Spleen (tissue), 11 donors: Measurements from ENCODE around the gene TMEM135. TPM values are rescaled to one million over a fixed set of nuclear protein-coding genes. Genes with fewer than 3 reads are reported as not detected.

Source experiments
- DNase-seq: peaks from one replicate; pipeline ENCODE4 v3.0.0-alpha.2; 2020
- H3K27ac ChIP-seq, 8 donors: fragments of 200-600 bp; sonication (generic) in 7 of 8; 1 replicate in 4 of 8; 2 replicates in 4 of 8; pipeline versions ENCODE4 v1.5.0 to v1.8.0; 2016 to 2021; ENCODE audit warnings: inconsistent platforms in 4 of 8, mild to moderate bottlenecking in 4 of 8, moderate library complexity in 1 of 8
- H3K27me3 ChIP-seq, 7 donors: fragments of 200-600 bp; sonication (generic) in 6 of 7; replicated peaks in 1 of 7; 1 replicate in 4 of 7; 2 replicates in 3 of 7; pipeline versions ENCODE4 v1.5.0 to v1.8.0; 2016 to 2021; ENCODE audit warnings: inconsistent platforms in 3 of 7, mild to moderate bottlenecking in 1 of 7
- H3K36me3 ChIP-seq, 6 donors: fragments of 200-600 bp; sonication (generic) in 5 of 6; 1 replicate in 4 of 6; 2 replicates in 2 of 6; pipeline versions ENCODE4 v1.5.0 to v1.8.0; 2016 to 2021; ENCODE audit warnings: inconsistent platforms in 2 of 6
- H3K4me1 ChIP-seq, 6 donors: fragments of 200-600 bp; sonication (generic) in 5 of 6; 1 replicate in 3 of 6; 2 replicates in 3 of 6; pipeline versions ENCODE4 v1.5.0 to v1.8.0; 2016 to 2021; ENCODE audit warnings: inconsistent platforms in 3 of 6
- H3K4me3 ChIP-seq, 8 donors: fragments of 200-600 bp; sonication (generic) in 7 of 8; 1 replicate in 4 of 8; 2 replicates in 4 of 8; pipeline versions ENCODE4 v1.5.0 to v1.8.0; 2016 to 2021; ENCODE audit warnings: inconsistent platforms in 4 of 8, mild to moderate bottlenecking in 4 of 8, moderate library complexity in 2 of 8
- H3K9me3 ChIP-seq, 8 donors: fragments of 200-600 bp; sonication (generic) in 7 of 8; 1 replicate in 4 of 8; 2 replicates in 4 of 8; pipeline versions ENCODE4 v1.5.0 to v1.8.0; 2016 to 2021; ENCODE audit warnings: inconsistent platforms in 4 of 8
- CTCF ChIP-seq, 11 experiments: fragments of 200-600 bp in 7 of 11; fragments of 450-650 bp in 4 of 11; sonication (generic) in 4 of 11; IDR thresholded peaks in 8 of 11; conservative IDR thresholded peaks in 3 of 11; 1 replicate in 7 of 11; 2 replicates in 4 of 11; pipeline versions ENCODE4 v1.4.0 to v1.8.0; 2016 to 2021; ENCODE audit warnings: antibody characterized with exemption in 11 of 11, inconsistent platforms in 4 of 11, mild to moderate bottlenecking in 1 of 11
- POLR2A ChIP-seq, 3 donors: fragments of 450-650 bp; IDR thresholded peaks; one replicate each; pipeline ENCODE4 v1.5.1; 2017; ENCODE audit warnings: antibody characterized with exemption in 3 of 3, mild to moderate bottlenecking in 1 of 3
- POLR2AphosphoS5 ChIP-seq, 3 donors: sonication (generic); formaldehyde crosslinking; IDR thresholded peaks; one replicate each; pipeline ENCODE4 v1.5.1; 2017; ENCODE audit warnings: antibody characterized with exemption in 3 of 3
- WGBS, 5 donors: extraction: QIAGEN DNeasy Blood & Tissue Kit in 3 of 5; methylation state at CpG; one replicate each; pipeline versions ENCODE4 v1.1.5 to v1.1.7; 2013 to 2018; 5-methylcytosine and 5-hydroxymethylcytosine counted together
- intact Hi-C: fragments of 100-400 bp; cut with DNase I; formaldehyde crosslinking; loops from one replicate; pipeline ENCODE4 v1.15.0; 2023; ENCODE audit warnings: low total_unique reads
- polyA plus RNA-seq, 3 donors: library from polyadenylated mRNA; stranded (reverse); fragments of 200-250 nt; gene quantifications; one replicate each; pipeline ENCODE4 v1.2.1, GENCODE V29; 2013
- total RNA-seq, 7 donors: library from RNA; depleted of rRNA in 3 of 7; stranded (reverse); fragments of >200 nt in 3 of 7; fragmentation: NEBNext Ultra II Directional in 4 of 7; extraction: Animal tissue kit (Norgen Biotek cat#: 25700) in 4 of 7; gene quantifications; one replicate each; pipeline versions ENCODE4 v1.1.0 to v1.2.1, GENCODE V29; 2016 to 2021
- donor health status: healthy with polysubstance abuse.
- donor health status: DM: no; HTN: no; CAD: no; lungs with moderate emphysema.
- donor health status: DM: no; HTN: no; CAD: no.
- donor health status: Bipolar disorder and iron deficiency.
- donor health status: healthy.
- donor health status: DM: no; HTN: no; CAD: no.
- donor health status: DM: yes; HTN: yes; CAD: no.

TMEM135 gene
- total and polyA plus RNA-seq, 10 donors: 3.5 to 31.7 (median 20.7) TPM

- intact Hi-C loops: no loop called here
Observed at GRCh38 chr11:87254562-87254961, 216.8 kb downstream of the TMEM135 start.

GRCh38 chr11:87255589-87255988 lies 217.9 kb downstream of the TMEM135 start:
- no peak overlapping the region for H3K4me3 ChIP-seq
- no peak overlapping the region for H3K27ac ChIP-seq
- TF ChIP-seq POLR2A (IDR thresholded peaks at IDR 0.05) (no peak), CTCF (IDR thresholded peaks at IDR 0.05 in 8 of 11, conservative IDR thresholded peaks at IDR 0.05 in 3 of 11) (no peak)
- intact Hi-C loops: no loop called here
- no peak for DNase-seq
- H3K36me3 ChIP-seq: peaks cover 0 to 4% (median 0%) of the 10 kb centered on the region in 6 donors
- H3K27me3 ChIP-seq: no peaks in the 10 kb centered on the region
- H3K9me3 ChIP-seq: no peaks in the 10 kb centered on the region
- H3K4me1 ChIP-seq: peaks cover 0 to 9% (median 0%) of the 10 kb centered on the region in 6 donors

More at GRCh38 chr11:87254562-87254961, 216.8 kb downstream of the TMEM135 start:
- no peak for TF ChIP-seq POLR2A (IDR thresholded peaks at IDR 0.05)
- TF ChIP-seq CTCF (IDR thresholded peaks at IDR 0.05 in 8 of 11, conservative IDR thresholded peaks at IDR 0.05 in 3 of 11): no peak
- TF ChIP-seq POLR2AphosphoS5 (IDR thresholded peaks at IDR 0.05): no peak
- Histone ChIP-seq H3K27me3 (no peaks in the 10 kb centered on the region), H3K9me3 (no peaks in the 10 kb centered on the region), H3K27ac (no peak overlapping the region), H3K4me3 (no peak overlapping the region), H3K36me3 (peaks cover 0 to 4% (median 0%) of the 10 kb centered on the region in 6 donors), H3K4me1 (peaks cover 0 to 9% (median 0%) of the 10 kb centered on the region in 6 donors)
- 80 to 97% (median 86%) methylated on average over 2 of the region's 2 CpGs for WGBS, 5 donors
- DNase-seq: no peak

- Histone ChIP-seq H3K4me1 (peaks cover 0 to 9% (median 0%) of the 10 kb centered on the region in 6 donors), H3K27ac (no peak overlapping the region), H3K9me3 (no peaks in the 10 kb centered on the region), H3K36me3 (peaks cover 0 to 4% (median 0%) of the 10 kb centered on the region in 6 donors), H3K27me3 (no peaks in the 10 kb centered on the region), H3K4me3 (no peak overlapping the region)
- TF ChIP-seq POLR2AphosphoS5 (IDR thresholded peaks at IDR 0.05): no peak
- intact Hi-C loops: no loop called here
- DNase-seq: no peak
- 47 to 100% (median 90%) methylated on average over 1 of the region's 1 CpG for WGBS, 5 donors
Observed at GRCh38 chr11:87256694-87257340, 219.1 kb downstream of the TMEM135 start.

GRCh38 chr11:87258171-87258833 lies 220.6 kb downstream of the TMEM135 start:
- intact Hi-C loops: no loop called here
- Histone ChIP-seq H3K9me3 (no peaks in the 10 kb centered on the region), H3K27ac (no peak overlapping the region), H3K4me3 (no peak overlapping the region), H3K4me1 (peaks cover 0 to 9% (median 0%) of the 10 kb centered on the region in 6 donors), H3K27me3 (no peaks in the 10 kb centered on the region), H3K36me3 (peaks cover 0 to 4% (median 0%) of the 10 kb centered on the region in 6 donors)
- 15 to 56% (median 34%) methylated on average over 1 of the region's 1 CpG for WGBS, 5 donors
- DNase-seq: no peak
- no peak for TF ChIP-seq CTCF (IDR thresholded peaks at IDR 0.05 in 8 of 11, conservative IDR thresholded peaks at IDR 0.05 in 3 of 11)
- TF ChIP-seq POLR2AphosphoS5 (IDR thresholded peaks at IDR 0.05): no peak
- no peak for TF ChIP-seq POLR2A (IDR thresholded peaks at IDR 0.05)
